ENCODE data around the gene EVPL.

The EVPL gene

DNA sequence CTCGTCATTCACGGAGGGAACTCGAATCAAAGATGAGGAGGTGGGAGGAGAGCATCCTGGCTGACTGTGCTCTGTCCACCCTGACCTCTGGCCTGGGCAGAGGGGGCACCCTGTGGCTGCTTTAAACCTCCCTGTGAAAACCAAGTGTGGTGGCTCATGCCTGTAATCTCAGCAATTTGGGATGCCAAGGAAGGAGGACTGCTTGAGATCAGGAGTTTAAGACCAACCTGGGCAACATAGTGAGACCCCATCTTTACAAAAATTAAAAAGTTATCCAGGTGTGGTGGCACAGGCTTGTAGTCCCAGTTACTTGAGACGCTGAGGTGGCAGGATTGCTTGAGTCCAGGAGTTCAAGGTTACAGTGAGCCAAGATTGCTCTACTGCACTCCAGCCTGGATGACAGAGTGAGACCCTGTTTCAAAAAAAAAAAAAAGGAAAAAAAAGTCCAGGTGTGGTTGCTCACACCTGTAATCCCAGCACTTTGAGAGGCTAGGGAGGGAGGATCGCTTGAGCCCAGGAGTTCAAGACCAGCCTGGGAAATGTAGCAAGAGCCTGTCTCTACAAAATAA lies 32.2 kb downstream of the EVPL start:
- H3K27me3 ChIP-seq (ENCODE audit: insufficient read depth, low read depth, severe bottlenecking): no peaks in the 10 kb centered on the region

DNA sequence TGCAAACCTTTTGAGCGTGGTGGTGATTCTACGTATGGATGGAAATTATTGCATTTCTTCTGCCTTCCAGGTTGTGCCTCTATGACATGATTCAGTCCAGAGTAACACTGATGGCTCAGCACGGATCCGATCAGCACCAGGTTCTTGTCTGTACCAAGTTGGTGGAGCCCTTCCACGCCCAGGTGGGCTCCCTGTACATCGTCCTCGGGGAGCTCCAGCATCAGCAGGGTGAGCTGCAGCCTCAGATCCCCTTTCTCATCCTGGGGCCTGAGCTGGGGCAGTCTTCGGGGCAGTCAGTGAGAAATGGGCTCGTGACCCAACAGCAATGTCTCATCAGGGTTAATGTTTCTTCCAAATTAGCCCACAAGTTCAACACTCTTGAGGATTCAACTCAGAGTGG lies 35.7 kb downstream of the EVPL start:
- Histone ChIP-seq H3K27ac (no peak overlapping the region), H3K4me3 (ENCODE audit: low read depth, low read length) (no peak overlapping the region), H3K9me3 (ENCODE audit: severe bottlenecking) (no peaks in the 10 kb centered on the region), H3K27me3 (ENCODE audit: insufficient read depth, low read depth, severe bottlenecking) (no peaks in the 10 kb centered on the region), H3K36me3 (peaks cover 37% of the 10 kb centered on the region)
- TF ChIP-seq, protein P1, sequence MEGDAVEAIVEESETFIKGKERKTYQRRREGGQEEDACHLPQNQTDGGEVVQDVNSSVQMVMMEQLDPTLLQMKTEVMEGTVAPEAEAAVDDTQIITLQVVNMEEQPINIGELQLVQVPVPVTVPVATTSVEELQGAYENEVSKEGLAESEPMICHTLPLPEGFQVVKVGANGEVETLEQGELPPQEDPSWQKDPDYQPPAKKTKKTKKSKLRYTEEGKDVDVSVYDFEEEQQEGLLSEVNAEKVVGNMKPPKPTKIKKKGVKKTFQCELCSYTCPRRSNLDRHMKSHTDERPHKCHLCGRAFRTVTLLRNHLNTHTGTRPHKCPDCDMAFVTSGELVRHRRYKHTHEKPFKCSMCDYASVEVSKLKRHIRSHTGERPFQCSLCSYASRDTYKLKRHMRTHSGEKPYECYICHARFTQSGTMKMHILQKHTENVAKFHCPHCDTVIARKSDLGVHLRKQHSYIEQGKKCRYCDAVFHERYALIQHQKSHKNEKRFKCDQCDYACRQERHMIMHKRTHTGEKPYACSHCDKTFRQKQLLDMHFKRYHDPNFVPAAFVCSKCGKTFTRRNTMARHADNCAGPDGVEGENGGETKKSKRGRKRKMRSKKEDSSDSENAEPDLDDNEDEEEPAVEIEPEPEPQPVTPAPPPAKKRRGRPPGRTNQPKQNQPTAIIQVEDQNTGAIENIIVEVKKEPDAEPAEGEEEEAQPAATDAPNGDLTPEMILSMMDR (IDR thresholded peaks at IDR 0.05; ENCODE audit: low read depth, low read length): no peak
- DNase-seq: no peak

More for the DNA sequence above, 32.2 kb downstream of the EVPL start:
- Histone ChIP-seq H3K9me3 (ENCODE audit: severe bottlenecking) (no peaks in the 10 kb centered on the region), H3K36me3 (peaks cover 32% of the 10 kb centered on the region), H3K27ac (no peak overlapping the region), H3K4me3 (ENCODE audit: low read depth, low read length) (no peak overlapping the region)
- no peak for DNase-seq
- TF ChIP-seq, protein P1 (IDR thresholded peaks at IDR 0.05; ENCODE audit: low read depth, low read length): no peak

DNA sequence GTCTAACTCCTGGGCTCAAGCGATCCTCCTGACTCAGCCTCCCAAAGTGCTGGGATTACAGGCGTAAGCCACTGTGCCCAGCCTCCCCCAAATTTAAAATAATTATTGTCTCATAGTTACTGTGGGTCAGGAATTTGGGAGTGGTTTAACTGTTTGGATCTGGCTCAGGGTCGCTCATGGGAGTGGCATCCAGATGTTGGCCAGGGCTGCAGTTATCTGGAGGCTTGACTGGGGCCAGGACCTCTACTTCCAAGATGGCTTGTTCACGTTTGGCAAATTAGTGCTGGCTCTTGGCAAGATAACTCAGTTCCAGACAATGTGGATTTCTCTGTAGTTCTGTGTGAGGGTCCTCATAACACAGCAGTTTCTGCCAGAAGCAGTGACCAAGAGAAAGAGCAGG lies 40.1 kb downstream of the EVPL start:
- H3K36me3 ChIP-seq: peaks cover 20% of the 10 kb centered on the region
- H3K27me3 ChIP-seq (ENCODE audit: insufficient read depth, low read depth, severe bottlenecking): no peaks in the 10 kb centered on the region
- no peak for DNase-seq
- no peak overlapping the region for H3K27ac ChIP-seq
- H3K9me3 ChIP-seq (ENCODE audit: severe bottlenecking): no peaks in the 10 kb centered on the region
- no peak overlapping the region for H3K4me3 ChIP-seq (ENCODE audit: low read depth, low read length)
- TF ChIP-seq, protein P1 (IDR thresholded peaks at IDR 0.05; ENCODE audit: low read depth, low read length): no peak

DNA sequence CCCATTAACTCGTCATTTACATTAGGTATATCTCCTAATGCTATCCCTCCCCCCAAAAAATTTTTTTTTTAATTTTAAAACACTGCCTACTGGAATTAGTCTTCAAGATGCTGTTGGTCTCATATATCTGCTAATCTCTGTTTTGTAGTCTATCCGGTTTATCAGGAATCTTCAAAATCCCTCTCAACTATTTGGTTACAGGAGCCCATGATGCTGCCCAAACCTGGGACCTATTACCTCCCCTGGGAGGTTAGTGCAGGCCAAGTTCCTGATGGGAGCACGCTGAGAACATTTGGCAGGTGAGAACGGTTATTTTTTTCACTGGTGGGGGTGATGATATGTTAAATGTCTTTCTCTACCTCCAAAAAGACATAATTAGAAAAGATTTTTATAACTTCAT lies 41.1 kb downstream of the EVPL start:
- H3K27ac ChIP-seq: no peak overlapping the region
- no peak for DNase-seq
- H3K9me3 ChIP-seq (ENCODE audit: severe bottlenecking): no peaks in the 10 kb centered on the region
- peaks cover 13% of the 10 kb centered on the region for H3K36me3 ChIP-seq
- H3K4me3 ChIP-seq (ENCODE audit: low read depth, low read length): no peak overlapping the region
- H3K27me3 ChIP-seq (ENCODE audit: insufficient read depth, low read depth, severe bottlenecking): no peaks in the 10 kb centered on the region
- TF ChIP-seq, protein P1 (IDR thresholded peaks at IDR 0.05; ENCODE audit: low read depth, low read length): no peak

DNA sequence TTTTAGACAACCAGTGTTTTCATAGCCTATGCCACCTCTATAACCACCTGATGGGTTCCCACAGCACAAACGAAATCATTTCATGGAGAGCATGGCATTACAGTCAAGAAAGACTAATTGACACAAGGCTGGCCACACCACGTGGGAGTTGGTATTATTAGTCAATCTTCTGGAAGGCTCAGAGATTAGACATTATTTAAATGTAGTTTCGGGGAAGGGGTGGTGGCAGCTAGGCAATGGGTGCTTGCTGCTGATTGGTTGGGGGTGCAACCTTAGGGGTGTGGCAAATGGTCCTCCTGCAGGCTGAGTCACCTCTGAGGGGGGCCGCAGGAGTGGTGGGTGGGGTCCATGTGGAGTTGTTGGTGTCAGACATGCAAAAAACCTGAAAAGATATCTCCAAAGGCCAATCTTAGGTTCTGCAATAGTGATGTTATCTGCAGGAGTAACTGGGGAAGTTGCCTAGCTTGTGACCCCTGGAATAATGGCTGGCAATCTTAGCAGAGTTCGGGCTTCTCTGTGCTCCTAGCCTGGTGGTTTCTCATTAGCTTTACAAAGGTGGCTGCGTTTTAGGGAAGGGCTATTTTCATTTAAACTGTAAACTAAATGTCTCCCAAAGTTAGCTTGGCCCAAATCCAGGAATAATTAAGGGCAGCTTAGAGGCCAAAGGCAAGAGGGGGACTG lies 43.5 kb downstream of the EVPL start:
- Histone ChIP-seq H3K36me3 (peaks cover 13% of the 10 kb centered on the region), H3K9me3 (ENCODE audit: severe bottlenecking) (no peaks in the 10 kb centered on the region), H3K27ac (no peak overlapping the region), H3K4me3 (ENCODE audit: low read depth, low read length) (no peak overlapping the region), H3K27me3 (ENCODE audit: insufficient read depth, low read depth, severe bottlenecking) (no peaks in the 10 kb centered on the region)
- DNase-seq: no peak
- TF ChIP-seq, protein P1 (IDR thresholded peaks at IDR 0.05; ENCODE audit: low read depth, low read length): no peak

All from WERI-Rb-1 (cell line).